ENCODE data around the gene PSD4.

DNA sequence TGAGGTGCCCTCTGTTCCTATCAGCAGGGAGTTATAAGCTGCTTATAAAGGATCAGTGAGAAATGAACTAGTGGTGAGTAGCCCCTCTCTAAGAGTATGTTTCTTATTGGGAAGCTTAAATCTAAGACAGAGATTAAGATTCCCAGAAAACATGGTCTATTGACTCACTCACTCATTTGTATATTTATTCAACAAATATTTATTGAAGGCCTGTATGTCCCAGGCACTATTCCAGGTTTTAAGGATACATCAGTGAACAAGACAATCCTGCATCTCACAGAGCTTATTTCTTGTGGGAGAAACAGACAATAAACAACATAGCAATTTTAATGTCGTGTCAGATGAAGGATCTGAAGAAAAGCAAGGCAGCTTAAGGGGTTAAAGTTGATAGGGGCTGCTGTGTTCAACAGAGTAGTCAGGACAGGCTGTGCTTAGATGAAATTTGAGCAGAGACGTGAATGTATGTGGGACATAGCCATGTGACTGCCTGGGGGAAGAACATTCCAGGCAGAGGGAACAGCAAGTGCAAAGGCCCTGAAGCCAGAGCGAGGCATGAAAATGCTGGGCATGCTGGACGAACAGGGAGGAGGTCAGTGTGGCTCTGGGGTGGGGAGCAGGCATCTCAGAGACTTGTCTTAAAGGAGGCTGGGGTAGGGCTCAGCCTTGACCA is 14.8 kb upstream of the PSD4 start:
- TF ChIP-seq POLR2A (IDR thresholded peaks at IDR 0.05) (no peak), POLR2AphosphoS5 (IDR thresholded peaks at IDR 0.05) (no peak)
- TF ChIP-seq, protein P1, sequence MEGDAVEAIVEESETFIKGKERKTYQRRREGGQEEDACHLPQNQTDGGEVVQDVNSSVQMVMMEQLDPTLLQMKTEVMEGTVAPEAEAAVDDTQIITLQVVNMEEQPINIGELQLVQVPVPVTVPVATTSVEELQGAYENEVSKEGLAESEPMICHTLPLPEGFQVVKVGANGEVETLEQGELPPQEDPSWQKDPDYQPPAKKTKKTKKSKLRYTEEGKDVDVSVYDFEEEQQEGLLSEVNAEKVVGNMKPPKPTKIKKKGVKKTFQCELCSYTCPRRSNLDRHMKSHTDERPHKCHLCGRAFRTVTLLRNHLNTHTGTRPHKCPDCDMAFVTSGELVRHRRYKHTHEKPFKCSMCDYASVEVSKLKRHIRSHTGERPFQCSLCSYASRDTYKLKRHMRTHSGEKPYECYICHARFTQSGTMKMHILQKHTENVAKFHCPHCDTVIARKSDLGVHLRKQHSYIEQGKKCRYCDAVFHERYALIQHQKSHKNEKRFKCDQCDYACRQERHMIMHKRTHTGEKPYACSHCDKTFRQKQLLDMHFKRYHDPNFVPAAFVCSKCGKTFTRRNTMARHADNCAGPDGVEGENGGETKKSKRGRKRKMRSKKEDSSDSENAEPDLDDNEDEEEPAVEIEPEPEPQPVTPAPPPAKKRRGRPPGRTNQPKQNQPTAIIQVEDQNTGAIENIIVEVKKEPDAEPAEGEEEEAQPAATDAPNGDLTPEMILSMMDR (IDR thresholded peaks at IDR 0.05 in 8 of 11, conservative IDR thresholded peaks at IDR 0.05 in 3 of 11), result no peak
